GM12865 (cell line): Measurements from ENCODE around the gene PLXDC1.
A peak's percentile ranks its signal among the peaks of the same experiment; 100 is the strongest.

Experiments
- DNase-seq: peaks from one replicate; pipeline ENCODE4 v3.0.0; 2010; ENCODE audit warnings: low read depth
- H3K4me3 ChIP-seq: 2 replicates; pipeline ENCODE4 v1.5.1; 2011; ENCODE audit warnings: mild to moderate bottlenecking, low read depth, low read length, control low read depth
- CTCF ChIP-seq: IDR thresholded peaks from 2 replicates; pipeline ENCODE4 v1.5.1; 2011; ENCODE audit warnings: low read length, control low read depth, low read depth, inconsistent platforms; ENCODE audit not compliant: insufficient read depth; ENCODE audit errors: missing control alignments

The PLXDC1 gene

GRCh38 chr17:39082482-39082881, 69.0 kb downstream of the PLXDC1 start:
- no peak for TF ChIP-seq CTCF
- DNase-seq = no peak

GRCh38 chr17:39081851-39082250, 69.6 kb downstream of the PLXDC1 start:
- no peak for DNase-seq
- no peak for TF ChIP-seq CTCF
- no peak overlapping the region for H3K4me3 ChIP-seq

More at GRCh38 chr17:39082482-39082881, 69.0 kb downstream of the PLXDC1 start:
- no peak overlapping the region for H3K4me3 ChIP-seq

GRCh38 chr17:39080421-39081078, 70.9 kb downstream of the PLXDC1 start:
- no peak for DNase-seq
- no peak for TF ChIP-seq CTCF
- no peak overlapping the region for H3K4me3 ChIP-seq

- TF ChIP-seq CTCF = no peak
- DNase-seq = no peak
- no peak overlapping the region for H3K4me3 ChIP-seq
These were observed 71.6 kb downstream of the PLXDC1 start for GRCh38 chr17:39079836-39080235.

- H3K4me3 ChIP-seq = no peak overlapping the region
- no peak for DNase-seq
- TF ChIP-seq CTCF = no peak
These were observed 73.6 kb downstream of the PLXDC1 start for GRCh38 chr17:39077866-39078265.

GRCh38 chr17:39077252-39077651, 74.2 kb downstream of the PLXDC1 start:
- no peak for TF ChIP-seq CTCF
- H3K4me3 ChIP-seq = no peak overlapping the region
- DNase-seq = peak; percentile 10

GRCh38 chr17:39074676-39075075, 76.8 kb downstream of the PLXDC1 start:
- H3K4me3 ChIP-seq = no peak overlapping the region
- DNase-seq = no peak
- no peak for TF ChIP-seq CTCF
